GM21737 (cell line): ENCODE data around the gene FAM210A.
"Not testable (repeated sequence)": the region's sequence is repeated elsewhere in the genome, so short reads cannot be mapped to it uniquely, and the experiment has no call there.

Source experiments
- ATAC-seq: cut with Tn5 transposase; IDR thresholded peaks from one replicate; pipeline ENCODE4 v1.9.1; 2021; ENCODE audit warnings: mild to moderate bottlenecking, moderate library complexity; ENCODE audit not compliant: unreplicated experiment

Gene FAM210A

GRCh38 chr18:13710414-13710831 is 15.9 kb downstream of the FAM210A start:
- ATAC-seq, result no peak

GRCh38 chr18:13703899-13704298 is 22.5 kb downstream of the FAM210A start:
- ATAC-seq, result no peak

GRCh38 chr18:13700153-13700552 is 26.2 kb downstream of the FAM210A start:
- ATAC-seq, result no peak

- no peak for ATAC-seq
These were observed 29.4 kb downstream of the FAM210A start for GRCh38 chr18:13696961-13697360.

GRCh38 chr18:13695337-13695736 is 31.0 kb downstream of the FAM210A start:
- not testable (repeated sequence) for ATAC-seq

- not testable (repeated sequence) for ATAC-seq
These were observed 36.3 kb downstream of the FAM210A start for GRCh38 chr18:13690060-13690459.

GRCh38 chr18:13688191-13689136 is 37.9 kb downstream of the FAM210A start:
- no peak for ATAC-seq

- ATAC-seq, result no peak
These were observed 41.8 kb downstream of the FAM210A start for GRCh38 chr18:13684546-13684945.

- ATAC-seq, result no peak
These were observed 44.7 kb downstream of the FAM210A start for GRCh38 chr18:13681701-13682100.

GRCh38 chr18:13680612-13681011 is 45.7 kb downstream of the FAM210A start:
- ATAC-seq, result no peak

- not testable (repeated sequence) for ATAC-seq
These were observed 49.0 kb downstream of the FAM210A start for GRCh38 chr18:13677350-13677749.

- ATAC-seq, result no peak
These were observed 49.9 kb downstream of the FAM210A start for GRCh38 chr18:13676471-13676870.

GRCh38 chr18:13672657-13673056 is 53.7 kb downstream of the FAM210A start:
- no peak for ATAC-seq

- ATAC-seq, result no peak
These were observed 64.5 kb downstream of the FAM210A start for GRCh38 chr18:13661779-13662256.

GRCh38 chr18:13661051-13661778 is 65.1 kb downstream of the FAM210A start:
- ATAC-seq, result no peak

GRCh38 chr18:13660510-13660909 is 65.8 kb downstream of the FAM210A start:
- ATAC-seq, result no peak

GRCh38 chr18:13658436-13659204 is 67.7 kb downstream of the FAM210A start:
- no peak for ATAC-seq

GRCh38 chr18:13657974-13658373 is 68.4 kb downstream of the FAM210A start:
- no peak for ATAC-seq

GRCh38 chr18:13653746-13654433 is 72.5 kb downstream of the FAM210A start:
- ATAC-seq, result no peak
